ENCODE data around the gene NFATC3.

- TF ChIP-seq CTCF (IDR thresholded peaks at IDR 0.05; ENCODE audit: insufficient read depth, low read length) (no peak), POLR2AphosphoS5 (IDR thresholded peaks at IDR 0.05; ENCODE audit: low read depth) (no peak)
Observed at GRCh38 chr16:68200088-68200783, 115.1 kb downstream of the NFATC3 start.

All from HL-60 (cell line).